Stomach (tissue), 9 donors: ENCODE measurements around the gene FBXO41. TPM values are rescaled to one million over a fixed set of nuclear protein-coding genes. Genes with fewer than 3 reads are reported as not detected.

Experiments
- DNase-seq, 2 donors: peaks; one replicate each; pipeline versions ENCODE4 v3.0.0 to v3.0.0-alpha.2; 2013 to 2019
- H3K27ac ChIP-seq, 5 donors: fragments of 200-600 bp in 4 of 5; sonication (generic) in 4 of 5; one replicate each; pipeline ENCODE4 v1.5.1; 2013 to 2019; ENCODE audit warnings: mild to moderate bottlenecking in 1 of 5, moderate library complexity in 1 of 5
- H3K27me3 ChIP-seq, 3 donors: fragments of 200-600 bp; sonication (generic); one replicate each; pipeline ENCODE4 v1.5.1; 2017 to 2019; ENCODE audit warnings: mixed run types in 1 of 3
- H3K36me3 ChIP-seq, 4 donors: fragments of 200-600 bp; sonication (generic); 1 replicate in 3 of 4; 2 replicates in 1 of 4; pipeline ENCODE4 v1.5.1; 2016 to 2019
- H3K4me1 ChIP-seq, 4 donors: fragments of 200-600 bp; sonication (generic); one replicate each; pipeline ENCODE4 v1.5.1; 2016 to 2019
- H3K4me3 ChIP-seq, 4 donors: fragments of 200-600 bp; sonication (generic) in 3 of 4; one replicate each; pipeline ENCODE4 v1.5.1; 2016 to 2019; ENCODE audit warnings: mild to moderate bottlenecking in 1 of 4
- H3K9me3 ChIP-seq, 4 donors: fragments of 200-600 bp; sonication (generic); one replicate each; pipeline ENCODE4 v1.5.1; 2016 to 2019
- CTCF ChIP-seq, 7 experiments: fragments of 450-650 bp in 4 of 7; fragments of 200-600 bp in 3 of 7; sonication (generic) in 3 of 7; IDR thresholded peaks; one replicate each; pipeline ENCODE4 v1.5.1; 2016 to 2019; ENCODE audit warnings: antibody characterized with exemption in 7 of 7, control low read depth in 2 of 7, mild to moderate bottlenecking in 1 of 7
- EP300 ChIP-seq: sonication (generic); formaldehyde crosslinking; IDR thresholded peaks from one replicate; pipeline ENCODE4 v1.6.1; 2017; ENCODE audit warnings: antibody characterized with exemption
- POLR2A ChIP-seq, 4 donors: fragments of 450-650 bp; IDR thresholded peaks; one replicate each; pipeline ENCODE4 v1.6.1; 2016; ENCODE audit warnings: antibody characterized with exemption in 4 of 4, control low read depth in 2 of 4, mild to moderate bottlenecking in 1 of 4, moderate library complexity in 1 of 4
- POLR2AphosphoS5 ChIP-seq, 3 donors: sonication (generic); formaldehyde crosslinking; IDR thresholded peaks; one replicate each; pipeline ENCODE4 v1.6.1; 2016; ENCODE audit warnings: antibody characterized with exemption in 3 of 3
- WGBS, 5 donors: extraction: QIAGEN DNeasy Blood & Tissue Kit in 3 of 5; methylation state at CpG; one replicate each; pipeline versions ENCODE4 v1.1.5 to v1.1.7; 2013 to 2018; 5-methylcytosine and 5-hydroxymethylcytosine counted together
- intact Hi-C: fragments of 100-400 bp; cut with DNase I; formaldehyde crosslinking; loops from one replicate; pipeline ENCODE4 v1.15.1; 2023; ENCODE audit warnings: low total_unique reads
- polyA plus RNA-seq, 3 donors: library from polyadenylated mRNA; stranded (reverse); fragments of 200-250 nt; gene quantifications; one replicate each; pipeline ENCODE4 v1.2.3, GENCODE V29; 2013
- total RNA-seq, 5 donors: library from RNA; depleted of rRNA; stranded (reverse); fragments of >200 nt; gene quantifications; one replicate each; pipeline versions ENCODE4 v1.1.0 to v1.2.3, GENCODE V29; 2014 to 2016
- donor health status: healthy with polysubstance abuse.
- donor health status: Bipolar disorder and iron deficiency.
- donor health status: healthy.

The FBXO41 gene
- total and polyA plus RNA-seq, 8 donors: 0.55 to 16.8 (median 2.6) TPM

GRCh38 chr2:73253901-73254300 is 30.4 kb downstream of the FBXO41 start:
- intact Hi-C loops: no loop called here
- no peak overlapping the region for H3K27ac ChIP-seq
- H3K4me3 ChIP-seq: no peak overlapping the region
- peaks cover 43 to 68% (median 66%) of the 10 kb centered on the region in 4 donors for H3K36me3 ChIP-seq
- WGBS, 5 donors: 86 to 92% (median 87%) methylated on average over 3 of the region's 3 CpGs
- no peaks in the 10 kb centered on the region for H3K4me1 ChIP-seq
- TF ChIP-seq EP300: no peak
- no peak for TF ChIP-seq CTCF (IDR thresholded peaks at IDR 0.05)
- TF ChIP-seq POLR2A (IDR thresholded peaks at IDR 0.05): no peak
- no peak for TF ChIP-seq POLR2AphosphoS5 (IDR thresholded peaks at IDR 0.05)
- no peak for DNase-seq
- H3K9me3 ChIP-seq: no peaks in the 10 kb centered on the region
- H3K27me3 ChIP-seq: no peaks in the 10 kb centered on the region

- DNase-seq: no peak
- intact Hi-C loops: no loop called here
- Histone ChIP-seq H3K4me3 (no peak overlapping the region), H3K27me3 (no peaks in the 10 kb centered on the region), H3K27ac (no peak overlapping the region), H3K9me3 (no peaks in the 10 kb centered on the region), H3K36me3 (peaks cover 48 to 71% (median 67%) of the 10 kb centered on the region in 4 donors), H3K4me1 (no peaks in the 10 kb centered on the region)
- TF ChIP-seq CTCF (IDR thresholded peaks at IDR 0.05) (no peak), POLR2AphosphoS5 (IDR thresholded peaks at IDR 0.05) (no peak), EP300 (no peak), POLR2A (IDR thresholded peaks at IDR 0.05) (no peak)
- WGBS, 5 donors: 53 to 69% (median 59%) methylated on average over 2 of the region's 2 CpGs
These were observed 30.9 kb downstream of the FBXO41 start for GRCh38 chr2:73253400-73253799.

- H3K36me3 ChIP-seq: peaks cover 57 to 81% (median 77%) of the 10 kb centered on the region in 4 donors
- no peaks in the 10 kb centered on the region for H3K27me3 ChIP-seq
- WGBS, 5 donors: 88 to 92% (median 90%) methylated on average over 12 to 17 of the region's 17 CpGs
- intact Hi-C loops: no loop called here
- H3K4me3 ChIP-seq: no peak overlapping the region
- DNase-seq: no peak
- H3K27ac ChIP-seq: no peak overlapping the region
- TF ChIP-seq EP300 (no peak), POLR2A (IDR thresholded peaks at IDR 0.05) (no peak), CTCF (IDR thresholded peaks at IDR 0.05) (no peak), POLR2AphosphoS5 (IDR thresholded peaks at IDR 0.05) (no peak)
- H3K4me1 ChIP-seq: no peaks in the 10 kb centered on the region
- H3K9me3 ChIP-seq: no peaks in the 10 kb centered on the region
These were observed 31.8 kb downstream of the FBXO41 start for GRCh38 chr2:73252238-73253027.

- DNase-seq: no peak
- intact Hi-C loops: no loop called here
- Histone ChIP-seq H3K4me3 (no peak overlapping the region), H3K27ac (no peak overlapping the region), H3K9me3 (no peaks in the 10 kb centered on the region), H3K36me3 (peaks cover 70 to 93% (median 89%) of the 10 kb centered on the region in 4 donors), H3K27me3 (no peaks in the 10 kb centered on the region), H3K4me1 (no peaks in the 10 kb centered on the region)
- WGBS, 5 donors: 88 to 93% (median 89%) methylated on average over 13 to 17 of the region's 17 CpGs
- no peak for TF ChIP-seq POLR2A (IDR thresholded peaks at IDR 0.05)
- TF ChIP-seq EP300: no peak
- no peak for TF ChIP-seq POLR2AphosphoS5 (IDR thresholded peaks at IDR 0.05)
- no peak for TF ChIP-seq CTCF (IDR thresholded peaks at IDR 0.05)
These were observed 33.1 kb downstream of the FBXO41 start for GRCh38 chr2:73250872-73251846.
